HepG2 (cell line): ENCODE results near the gene N4BP2. TPM values are rescaled to one million over a fixed set of nuclear protein-coding genes. Genes with fewer than 3 reads are reported as not detected.

Experiments used
- ATAC-seq: fragments of 200-7000 bp; cut with Tn5 transposase; 3 replicates; pipeline ENCODE4 v1.9.1; 2020; ENCODE audit warnings: mild to moderate bottlenecking, moderate library complexity
- BruUV-seq: library from RNA; stranded (reverse); fragments of 400-500 nt; replicated peaks from 2 replicates; lab custom pipeline; 2021; lab: Mats Ljungman, UMichigan
- CTCF ChIA-PET: fragments of 300-600 bp; formaldehyde crosslinking; extraction: SDS; loops from one replicate; lab custom pipeline; 2021; ENCODE audit warnings: low total read pairs, inconsistent platforms, low intra/inter-chr PET ratio; lab: Yijun Ruan, JAX
- POLR2A ChIA-PET: fragments of 350-600 bp; sonication (Branson Sonifier 250); formaldehyde crosslinking; loops from one replicate; lab custom pipeline; 2020; ENCODE audit warnings: antibody characterized with exemption, inconsistent platforms; lab: Yijun Ruan, JAX
- DNase-seq: peaks from one replicate; pipeline ENCODE4 v3.0.0-alpha.2; 2015; ENCODE audit warnings: low spot score
- FAIRE-seq: peaks from 3 replicates; lab custom pipeline; 2011; peaks lifted over from hg19 to GRCh38; lab: Jason Lieb, UNC
- H2AFZ ChIP-seq: one replicate; pipeline ENCODE4 v1.6.1; 2011; ENCODE audit warnings: low read length, inconsistent platforms
- H3K27ac ChIP-seq: fragments of 300-600 bp; 3 replicates; pipeline ENCODE4 v1.8.0; 2011; ENCODE audit warnings: mixed run types, mild to moderate bottlenecking, mixed read lengths, low read length, inconsistent platforms; ENCODE audit not compliant: insufficient read depth; ENCODE audit errors: extremely low read length
- H3K27me3 ChIP-seq, 2 experiments: fragments of 200-600 bp in 1 of 2; 2 replicates in 1 of 2; 3 replicates in 1 of 2; pipeline versions ENCODE4 v1.6.0 to v1.8.0; 2011; ENCODE audit warnings: low read length in 2 of 2, mild to moderate bottlenecking in 2 of 2, moderate library complexity in 2 of 2, inconsistent platforms in 1 of 2; ENCODE audit not compliant: insufficient read depth in 2 of 2, control insufficient read depth in 1 of 2
- H3K36me3 ChIP-seq, 2 experiments: fragments of 200-600 bp in 1 of 2; replicated peaks in 1 of 2; 2 replicates in 1 of 2; 3 replicates in 1 of 2; pipeline versions ENCODE4 v1.5.1 to v1.8.0; 2011; ENCODE audit warnings: low read length in 2 of 2, inconsistent platforms in 1 of 2; ENCODE audit not compliant: insufficient read depth in 2 of 2, control insufficient read depth in 1 of 2
- H3K4me1 ChIP-seq: 2 replicates; pipeline ENCODE4 v1.5.1; 2012; ENCODE audit warnings: low read length, inconsistent platforms; ENCODE audit not compliant: insufficient read depth
- H3K4me2 ChIP-seq: 2 replicates; pipeline ENCODE4 v1.6.0; 2011; ENCODE audit warnings: low read depth, low read length, inconsistent platforms
- H3K4me3 ChIP-seq, 3 experiments: fragments of 200-600 bp in 1 of 3; sonication (generic), shearing (Covaris generic) in 1 of 3; replicated peaks in 1 of 3; 2 replicates each; pipeline ENCODE4 v1.5.1; 2011 to 2016; ENCODE audit warnings: low read length in 3 of 3, inconsistent platforms in 2 of 3, low read depth in 2 of 3, mild to moderate bottlenecking in 2 of 3, control low read depth in 1 of 3, mixed read lengths in 1 of 3; ENCODE audit not compliant: insufficient read depth in 1 of 3
- H3K79me2 ChIP-seq: one replicate; pipeline ENCODE4 v1.6.1; 2011; ENCODE audit warnings: low read length, inconsistent platforms; ENCODE audit not compliant: insufficient read depth
- H3K9ac ChIP-seq: 2 replicates; pipeline ENCODE4 v1.6.0; 2011; ENCODE audit warnings: mild to moderate bottlenecking, low read depth, low read length, inconsistent platforms; ENCODE audit not compliant: insufficient read depth
- H3K9me3 ChIP-seq: 2 replicates; pipeline ENCODE4 v1.5.1; 2012; ENCODE audit warnings: mild to moderate bottlenecking, low read length
- H4K20me1 ChIP-seq: 2 replicates; pipeline ENCODE4 v1.6.0; 2011; ENCODE audit warnings: inconsistent platforms, mild to moderate bottlenecking, low read length, moderate library complexity; ENCODE audit not compliant: insufficient read depth
- ARID4A ChIP-seq: sonication (generic); formaldehyde crosslinking; IDR thresholded peaks from 2 replicates; pipeline ENCODE4 v1.5.0; 2020; ENCODE audit warnings: mild to moderate bottlenecking, missing genetic modification reagents, borderline replicate concordance
- CHD4 ChIP-seq: fragments of 200-600 bp; sonication (generic); IDR thresholded peaks from 2 replicates; pipeline ENCODE4 v1.7.0; 2017; ENCODE audit warnings: mild to moderate bottlenecking, low read length, borderline replicate concordance
- FOXJ3 ChIP-seq: sonication (generic); formaldehyde crosslinking; IDR thresholded peaks from 2 replicates; pipeline ENCODE4 v1.4.0; 2020; ENCODE audit warnings: missing genetic modification reagents, mild to moderate bottlenecking, borderline replicate concordance
- GFI1 ChIP-seq: sonication (generic); formaldehyde crosslinking; IDR thresholded peaks from 2 replicates; pipeline ENCODE4 v1.5.0; 2020; ENCODE audit warnings: missing genetic modification reagents, mild to moderate bottlenecking, borderline replicate concordance
- MBNL3 ChIP-seq: fragments of 250-450 bp; sonication (Bioruptor Pico); conservative IDR thresholded peaks from 2 replicates; pipeline ENCODE4 v1.8.0; 2022; ENCODE audit warnings: mild to moderate bottlenecking, inconsistent platforms
- NBN ChIP-seq: fragments of 450-650 bp; conservative IDR thresholded peaks from 2 replicates; pipeline ENCODE4 v1.6.1; 2017
- NFE2L1 ChIP-seq: sonication (generic); formaldehyde crosslinking; IDR thresholded peaks from 2 replicates; pipeline ENCODE4 v1.4.0; 2020; ENCODE audit warnings: missing genetic modification reagents, mild to moderate bottlenecking, borderline replicate concordance
- POLR2G ChIP-seq: fragments of 200-400 bp; formaldehyde crosslinking; IDR thresholded peaks from 2 replicates; pipeline ENCODE4 v1.6.1; 2018; ENCODE audit warnings: mild to moderate bottlenecking, low read depth, low read length, moderate library complexity
- SIX1 ChIP-seq: sonication (generic); formaldehyde crosslinking; IDR thresholded peaks from 2 replicates; pipeline ENCODE4 v1.4.0; 2020; ENCODE audit warnings: missing genetic modification reagents, borderline replicate concordance
- SMAD1 ChIP-seq: sonication (generic); formaldehyde crosslinking; IDR thresholded peaks from 2 replicates; pipeline ENCODE4 v1.4.0; 2020; ENCODE audit warnings: missing genetic modification reagents, low read depth, mild to moderate bottlenecking, borderline replicate concordance
- TAF1 ChIP-seq: sonication (generic); formaldehyde crosslinking; IDR thresholded peaks from 2 replicates; pipeline ENCODE4 v1.4.0; 2020; ENCODE audit warnings: missing genetic modification reagents
- XRCC5 ChIP-seq: fragments of 200-400 bp; formaldehyde crosslinking; optimal IDR thresholded peaks from 2 replicates; pipeline ENCODE3; 2017; ENCODE audit warnings: mild to moderate bottlenecking, low read length
- ZFP1 ChIP-seq: IDR thresholded peaks from 2 replicates; pipeline ENCODE4 v1.6.1; 2016
- ZNF207 ChIP-seq: fragments of 450-650 bp; IDR thresholded peaks from 2 replicates; pipeline ENCODE4 v1.6.1; 2016; ENCODE audit warnings: antibody characterized with exemption, borderline replicate concordance
- ZNF33B ChIP-seq: sonication (generic); formaldehyde crosslinking; IDR thresholded peaks from 2 replicates; pipeline ENCODE4 v1.5.1; 2020; ENCODE audit warnings: mild to moderate bottlenecking, missing genetic modification reagents
- WGBS: methylation state at CpG from one replicate; pipeline ENCODE4 v1.1.6; 2017; ENCODE audit warnings: low lambda C conversion rate; 5-methylcytosine and 5-hydroxymethylcytosine counted together
- in situ Hi-C: cut with HindIII; loops from 2 replicates; pipeline ENCODE4 v1.10.0; 2017; ENCODE audit warnings: low pct_unique_long_range_greater_than_20kb; ENCODE audit not compliant: extremely low pct_ligation_motif_present
- intact Hi-C: fragments of 100-400 bp; cut with micrococcal nuclease; formaldehyde crosslinking; loops from one replicate; pipeline ENCODE4 v1.10.0; 2022; ENCODE audit not compliant: unreplicated experiment
- polyA plus RNA-seq, 8 experiments: library from polyadenylated mRNA; depleted of rRNA in 3 of 8; stranded (reverse) in 7 of 8; unstranded in 1 of 8; fragments of >200 nt; fragmentation: Illumina TruSeq in 4 of 8; extraction: Trizol in 4 of 8; gene quantifications; 2 replicates each; pipeline versions ENCODE4 v1.2.1 to v1.2.3, GENCODE V29; 2011 to 2016; ENCODE audit warnings: low read depth in 4 of 8, missing spikeins in 1 of 8, mixed read lengths in 1 of 8; ENCODE audit not compliant: insufficient read depth in 1 of 8
- total RNA-seq, 5 experiments: library from RNA; depleted of rRNA; stranded (reverse); fragments of >200 nt; fragmentation: Illumina TruSeq; extraction: Trizol; gene quantifications; 2 replicates each; pipeline ENCODE4 v1.2.3, GENCODE V29; 2016; ENCODE audit warnings: low read depth in 1 of 5
- TF ChIP-seq, protein P1 (sequence below): fragments of 450-650 bp; IDR thresholded peaks from 2 replicates; pipeline ENCODE4 v1.6.1; 2017
- TF ChIP-seq, protein P2 (sequence below): sonication (generic); formaldehyde crosslinking; conservative IDR thresholded peaks from 2 replicates; pipeline ENCODE4 v1.8.0; 2022; ENCODE audit warnings: mild to moderate bottlenecking, moderate library complexity, missing genetic modification reagents

N4BP2 gene
- total and polyA plus RNA-seq, 2 of the 13 experiments (the other 11 are each of a cell fraction or from before 2014, with no cell fraction given), result 5.6 to 12.9 TPM

- ChIA-PET POLR2A (no interaction called here), CTCF (no interaction called here)
- no peak overlapping the region for H3K4me2 ChIP-seq
- no peaks in the 10 kb centered on the region for H4K20me1 ChIP-seq
- H3K36me3 ChIP-seq, result no peaks in the 10 kb centered on the region
- intact Hi-C loops, result no loop called here
- H3K9me3 ChIP-seq, result no peaks in the 10 kb centered on the region
- no peak for FAIRE-seq
- in situ Hi-C loops, result no loop called here
- WGBS, result 41% methylated on average over 2 of the region's 2 CpGs
- no peak for ATAC-seq
- no peak overlapping the region for H2AFZ ChIP-seq
- H3K9ac ChIP-seq, result no peak overlapping the region
- DNase-seq, result no peak
- H3K4me3 ChIP-seq, result no peak overlapping the region
- TF ChIP-seq, protein P1, sequence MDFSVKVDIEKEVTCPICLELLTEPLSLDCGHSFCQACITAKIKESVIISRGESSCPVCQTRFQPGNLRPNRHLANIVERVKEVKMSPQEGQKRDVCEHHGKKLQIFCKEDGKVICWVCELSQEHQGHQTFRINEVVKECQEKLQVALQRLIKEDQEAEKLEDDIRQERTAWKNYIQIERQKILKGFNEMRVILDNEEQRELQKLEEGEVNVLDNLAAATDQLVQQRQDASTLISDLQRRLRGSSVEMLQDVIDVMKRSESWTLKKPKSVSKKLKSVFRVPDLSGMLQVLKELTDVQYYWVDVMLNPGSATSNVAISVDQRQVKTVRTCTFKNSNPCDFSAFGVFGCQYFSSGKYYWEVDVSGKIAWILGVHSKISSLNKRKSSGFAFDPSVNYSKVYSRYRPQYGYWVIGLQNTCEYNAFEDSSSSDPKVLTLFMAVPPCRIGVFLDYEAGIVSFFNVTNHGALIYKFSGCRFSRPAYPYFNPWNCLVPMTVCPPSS, result no peak
- TF ChIP-seq NBN, result no peak
- no peak for TF ChIP-seq ZNF207
- no peak for TF ChIP-seq GFI1 (CRISPR knock-in tag)
- no peak for TF ChIP-seq ARID4A (CRISPR knock-in tag)
- no peak for TF ChIP-seq FOXJ3 (CRISPR knock-in tag)
- TF ChIP-seq, protein P2, sequence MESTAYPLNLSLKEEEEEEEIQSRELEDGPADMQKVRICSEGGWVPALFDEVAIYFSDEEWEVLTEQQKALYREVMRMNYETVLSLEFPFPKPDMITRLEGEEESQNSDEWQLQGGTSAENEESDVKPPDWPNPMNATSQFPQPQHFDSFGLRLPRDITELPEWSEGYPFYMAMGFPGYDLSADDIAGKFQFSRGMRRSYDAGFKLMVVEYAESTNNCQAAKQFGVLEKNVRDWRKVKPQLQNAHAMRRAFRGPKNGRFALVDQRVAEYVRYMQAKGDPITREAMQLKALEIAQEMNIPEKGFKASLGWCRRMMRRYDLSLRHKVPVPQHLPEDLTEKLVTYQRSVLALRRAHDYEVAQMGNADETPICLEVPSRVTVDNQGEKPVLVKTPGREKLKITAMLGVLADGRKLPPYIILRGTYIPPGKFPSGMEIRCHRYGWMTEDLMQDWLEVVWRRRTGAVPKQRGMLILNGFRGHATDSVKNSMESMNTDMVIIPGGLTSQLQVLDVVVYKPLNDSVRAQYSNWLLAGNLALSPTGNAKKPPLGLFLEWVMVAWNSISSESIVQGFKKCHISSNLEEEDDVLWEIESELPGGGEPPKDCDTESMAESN, result no peak
- no peak for TF ChIP-seq POLR2G
- TF ChIP-seq SMAD1 (CRISPR knock-in tag), result no peak
- no peak for TF ChIP-seq NFE2L1
- no peak for TF ChIP-seq SIX1
- no peak for TF ChIP-seq CHD4
- TF ChIP-seq TAF1, result no peak
- no peak for TF ChIP-seq ZFP1 (CRISPR knock-in tag)
- TF ChIP-seq MBNL3 (CRISPR knock-in tag), result no peak
- TF ChIP-seq ZNF33B (CRISPR knock-in tag), result no peak
- no peak for TF ChIP-seq XRCC5
- H3K79me2 ChIP-seq, result no peaks in the 10 kb centered on the region
- H3K4me1 ChIP-seq, result no peaks in the 10 kb centered on the region
- H3K27me3 ChIP-seq, result peaks cover 0 to 9% of the 10 kb centered on the region in 2 experiments; a peak in 1 of 5 replicates
- BruUV-seq, result no TSS peak
- H3K27ac ChIP-seq, result no peak overlapping the region
These were observed 149.8 kb downstream of the N4BP2 start for GRCh38 chr4:40206426-40206825.
